SH-SY5Y (cell line): Measurements from ENCODE around the gene PRODH.

ENCODE experiments used
- GATA2 ChIP-seq: IDR thresholded peaks from 2 replicates; pipeline ENCODE4 v1.6.1; 2011; ENCODE audit warnings: mild to moderate bottlenecking, low read depth, low read length
- GATA3 ChIP-seq: IDR thresholded peaks from 2 replicates; pipeline ENCODE4 v1.6.1; 2011; ENCODE audit warnings: low read depth, mild to moderate bottlenecking, low read length, moderate library complexity

DNA sequence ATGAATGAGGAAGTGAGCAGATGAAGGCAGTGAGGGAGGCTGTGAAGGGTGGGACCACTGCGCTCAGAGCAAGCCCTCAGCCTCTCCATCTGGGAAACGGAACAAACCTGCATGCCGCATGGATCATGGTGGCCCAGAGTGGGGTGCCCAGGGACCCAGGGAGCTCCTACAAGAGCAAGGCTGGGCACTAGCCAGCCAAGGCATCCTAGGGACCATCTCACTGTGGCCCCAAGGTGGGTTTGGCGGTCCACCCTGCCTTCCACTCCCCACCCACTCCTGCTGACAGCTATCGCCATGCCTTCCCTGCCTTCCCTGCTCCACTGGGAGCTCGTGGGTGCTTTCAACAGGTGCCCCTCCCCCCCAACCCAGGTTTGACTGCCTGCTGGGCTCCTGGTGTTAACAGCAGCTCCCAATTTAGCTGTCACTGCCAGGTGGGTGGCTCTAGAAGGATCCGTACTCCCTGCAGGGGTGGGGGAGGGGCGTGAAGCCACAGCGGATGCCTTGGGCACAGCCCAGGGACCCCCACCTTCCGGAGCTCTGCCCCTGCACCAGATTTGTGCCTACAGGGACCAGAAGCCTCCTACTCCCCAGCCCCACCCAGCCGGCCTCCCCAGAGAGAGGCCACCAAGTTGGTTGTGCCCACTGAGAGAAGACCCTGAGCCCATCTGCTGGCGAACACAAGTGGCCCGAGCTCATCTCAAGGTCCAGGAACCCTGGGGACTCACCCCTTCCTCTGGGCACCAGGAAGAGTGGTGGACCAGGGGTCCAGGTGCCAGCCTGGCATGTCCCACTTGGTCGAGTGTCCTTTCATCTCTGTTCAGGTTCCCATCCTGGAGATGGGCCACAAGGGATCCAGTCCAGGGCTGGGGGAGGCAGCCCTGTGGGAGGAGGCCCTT, 29.7 kb upstream of the PRODH start:
- TF ChIP-seq GATA2 (no peak), GATA3 (no peak)
